ENCODE measurements around the gene MAPK8. TPM values are rescaled to one million over a fixed set of nuclear protein-coding genes. Genes with fewer than 3 reads are reported as not detected.
A peak's percentile ranks its signal among the peaks of the same experiment; 100 is the strongest.

The MAPK8 gene
- polyA plus RNA-seq, 1 experiment = 75.6 TPM

- DNase-seq (ENCODE audit: low read depth, low spot score) = no peak
- TF ChIP-seq CTCF (IDR thresholded peaks at IDR 0.05; ENCODE audit: low read depth, low read length) = no peak
- peaks cover 4% of the 10 kb centered on the region; the same call in 1 of the 2 replicates for H3K9me3 ChIP-seq (ENCODE audit: control insufficient read depth, insufficient read depth, low read length)
- no peak overlapping the region for H3K27ac ChIP-seq (ENCODE audit: low read depth, low read length)
- POLR2A ChIA-PET = no interaction called here
- H3K27me3 ChIP-seq (ENCODE audit: control insufficient read depth, insufficient read depth, low read length) = peaks cover 31% of the 10 kb centered on the region
- CTCF ChIA-PET = no interaction called here
- H3K4me3 ChIP-seq (ENCODE audit: low read depth, low read length) = no peak overlapping the region
Measured at GRCh38 chr10:48287417-48288391, 18.8 kb upstream of the MAPK8 start.

DNA sequence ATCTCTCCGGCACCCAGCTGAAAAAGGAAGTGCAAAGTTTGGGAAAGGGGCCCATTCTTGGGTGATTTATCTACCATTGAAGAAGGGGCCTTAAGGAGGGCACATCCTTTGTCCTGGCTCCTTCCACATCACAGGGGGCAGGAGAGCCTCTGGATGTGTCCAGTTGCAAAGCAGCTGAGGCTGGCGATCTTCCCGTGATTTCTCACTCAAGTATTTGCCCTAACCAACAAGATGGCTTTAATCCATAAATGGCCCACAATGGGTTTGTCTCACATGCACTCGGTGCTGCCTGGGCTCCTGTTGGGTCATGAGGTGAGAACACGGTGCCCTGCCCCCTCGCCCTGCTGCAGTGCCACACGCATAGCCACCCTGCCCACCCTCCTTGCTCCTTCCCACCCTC is 17.8 kb upstream of the MAPK8 start:
- Histone ChIP-seq H3K4me3 (ENCODE audit: low read depth, low read length) (no peak overlapping the region), H3K9me3 (ENCODE audit: control insufficient read depth, insufficient read depth, low read length) (peaks cover 4% of the 10 kb centered on the region; the same call in 1 of the 2 replicates), H3K27me3 (ENCODE audit: control insufficient read depth, insufficient read depth, low read length) (peaks cover 33% of the 10 kb centered on the region), H3K27ac (ENCODE audit: low read depth, low read length) (no peak overlapping the region)
- POLR2A ChIA-PET = no interaction called here
- CTCF ChIA-PET = no interaction called here
- TF ChIP-seq CTCF (IDR thresholded peaks at IDR 0.05; ENCODE audit: low read depth, low read length) = no peak
- no peak for DNase-seq (ENCODE audit: low read depth, low spot score)

DNA sequence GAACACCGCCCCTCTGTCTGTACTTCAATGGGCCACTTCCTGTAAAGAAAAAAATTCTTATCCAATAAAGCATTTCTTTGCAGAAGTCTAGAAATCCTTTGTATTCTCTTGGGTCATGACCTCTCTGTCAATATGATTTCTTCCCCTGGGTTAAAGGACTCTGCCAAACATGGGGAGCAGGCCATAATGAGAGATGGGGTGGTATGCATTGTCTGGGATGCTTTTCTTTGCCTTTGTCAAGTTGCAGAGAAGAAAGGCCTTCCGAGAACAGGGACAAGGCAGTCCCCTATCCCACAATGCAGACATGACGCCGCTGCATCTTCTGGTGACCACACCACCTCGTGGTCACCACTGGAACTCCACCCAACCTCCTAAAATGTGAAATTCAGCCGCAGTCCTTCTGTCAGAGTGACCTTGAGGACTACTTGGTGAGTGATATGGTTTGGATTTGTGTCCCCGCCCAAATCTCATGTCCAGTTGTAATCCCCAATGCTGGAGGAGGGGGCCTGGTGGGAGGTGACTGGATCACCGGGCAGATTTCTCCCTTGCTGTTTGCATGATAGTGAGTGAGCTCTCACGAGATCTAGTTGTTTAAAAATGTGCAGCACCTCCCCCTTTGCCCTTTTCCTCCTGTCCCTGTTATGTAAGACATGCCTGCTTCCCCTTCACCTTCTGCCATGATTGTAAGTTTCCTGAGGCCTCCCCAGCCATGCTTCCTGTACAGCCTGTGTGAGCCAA is 16.8 kb upstream of the MAPK8 start:
- TF ChIP-seq CTCF (IDR thresholded peaks at IDR 0.05; ENCODE audit: low read depth, low read length) = peak; percentile 79
- Histone ChIP-seq H3K27me3 (ENCODE audit: control insufficient read depth, insufficient read depth, low read length) (peaks cover 29% of the 10 kb centered on the region), H3K27ac (ENCODE audit: low read depth, low read length) (no peak overlapping the region), H3K9me3 (ENCODE audit: control insufficient read depth, insufficient read depth, low read length) (no peaks in the 10 kb centered on the region), H3K4me3 (ENCODE audit: low read depth, low read length) (no peak overlapping the region)
- DNase-seq (ENCODE audit: low read depth, low spot score) = no peak
- ChIA-PET POLR2A (no interaction called here), CTCF (interaction anchor here (0.6 to 1.2 kb wide), 4 partner anchors 14 to 1730 kb away, joined by 3 to 6 read pairs (median 3); no protein-coding TSS in a partner anchor)

DNA sequence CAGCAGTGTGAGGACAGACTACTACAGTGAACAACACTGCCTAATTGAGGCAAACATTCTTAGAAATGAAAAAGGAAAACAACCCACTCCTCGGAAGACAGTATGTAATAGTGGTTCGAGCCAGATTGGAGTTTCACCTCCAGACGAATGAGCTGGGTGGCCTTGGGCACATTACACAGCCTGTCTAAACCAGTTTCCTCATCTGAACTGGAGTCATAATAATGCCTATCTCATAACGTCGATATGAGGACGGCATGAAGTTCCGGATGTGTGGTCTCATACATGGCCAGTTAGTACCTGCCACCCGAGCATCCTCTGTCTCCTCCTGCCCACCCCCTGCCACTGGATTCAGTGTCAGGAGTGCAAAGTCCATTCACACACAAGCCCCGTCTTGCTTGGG is 16.2 kb upstream of the MAPK8 start:
- DNase-seq (ENCODE audit: low read depth, low spot score) = no peak
- ChIA-PET POLR2A (no interaction called here), CTCF (interaction anchor here (0.6 to 1.2 kb wide), 4 partner anchors 14 to 1730 kb away, joined by 3 to 6 read pairs (median 3); no protein-coding TSS in a partner anchor)
- H3K27me3 ChIP-seq (ENCODE audit: control insufficient read depth, insufficient read depth, low read length) = peaks cover 23% of the 10 kb centered on the region
- H3K9me3 ChIP-seq (ENCODE audit: control insufficient read depth, insufficient read depth, low read length) = no peaks in the 10 kb centered on the region
- no peak overlapping the region for H3K27ac ChIP-seq (ENCODE audit: low read depth, low read length)
- no peak for TF ChIP-seq CTCF (IDR thresholded peaks at IDR 0.05; ENCODE audit: low read depth, low read length)
- no peak overlapping the region for H3K4me3 ChIP-seq (ENCODE audit: low read depth, low read length)

Data from AG04450 (cell line).